H1 (cell line): ENCODE data around the gene PEAK1. TPM values are rescaled to one million over a fixed set of nuclear protein-coding genes. Genes with fewer than 3 reads are reported as not detected.

Experiments used
- NANOG ChIP-seq: IDR thresholded peaks from 2 replicates; pipeline ENCODE4 v1.6.1; 2011; ENCODE audit warnings: low read length, low read depth, mild to moderate bottlenecking, inconsistent platforms; ENCODE audit not compliant: insufficient read depth, poor library complexity, severe bottlenecking
- polyA plus RNA-seq, 7 experiments: library from polyadenylated mRNA; depleted of rRNA in 3 of 7; stranded (reverse) in 5 of 7; unstranded in 2 of 7; fragments of >200 nt in 5 of 7; fragments of 200-250 nt in 2 of 7; gene quantifications; 1 replicate in 5 of 7; 2 replicates in 1 of 7; 4 replicates in 1 of 7; pipeline versions ENCODE4 v1.2.1 to v1.2.3, GENCODE V29; 2011 to 2013; ENCODE audit warnings: missing spikeins in 2 of 7, mixed read lengths in 2 of 7
- total RNA-seq: library from RNA; stranded (reverse); fragmentation: NEBNext Ultra II Directional; extraction: Animal tissue kit (Norgen Biotek cat#: 25700); gene quantifications from 2 replicates; pipeline ENCODE4 v1.2.1, GENCODE V29; 2021

PEAK1 gene
- total and polyA plus RNA-seq, 2 of the 8 experiments (the other 6 are each of a cell fraction or from before 2014, with no cell fraction given) = 8.8 to 44.8 TPM

DNA sequence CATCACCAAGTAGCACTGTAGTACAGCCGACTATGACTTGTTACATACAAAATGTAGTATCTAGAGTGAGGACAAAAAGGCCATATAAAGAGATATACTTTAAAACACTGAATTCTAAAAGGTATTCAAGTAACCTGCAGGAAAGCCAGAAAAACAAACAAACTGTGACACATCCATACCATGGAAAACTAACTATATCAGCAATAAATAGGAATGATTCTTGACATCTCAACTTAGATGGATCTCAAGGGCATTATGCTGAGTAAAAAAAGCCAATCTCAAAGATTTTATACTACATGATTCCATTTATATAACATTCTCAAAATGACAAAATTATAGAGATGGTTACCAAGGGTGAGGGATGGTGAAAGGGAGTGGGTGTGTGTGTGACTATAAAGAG lies 143.0 kb downstream of the PEAK1 start (continued):
- TF ChIP-seq NANOG = no peak
